ENCODE results near the gene ANTXR1. TPM values are rescaled to one million over a fixed set of nuclear protein-coding genes. Genes with fewer than 3 reads are reported as not detected.

Gene ANTXR1
- total RNA-seq, 1 donor from 2014 or later, result 69.5 TPM

Small RNAs within 50 kb of the gene (microRNA-seq; reads per million reads assigned to microRNA genes)
- gene MIR3126, result 1.4 reads per million

Other genes starting within 250 kb of the ANTXR1 start
- 0.36 TPM in 1 of 2 replicates, not detected in the other for gene BMP10, start 141.8 kb upstream of the ANTXR1 start, total RNA-seq (ENCODE audit: low replicate concordance)
- gene GKN2, start 60.3 kb upstream of the ANTXR1 start, total RNA-seq (ENCODE audit: low replicate concordance), result 0.92 TPM in 1 of 2 replicates, not detected in the other
- gene GKN1, start 38.5 kb upstream of the ANTXR1 start, total RNA-seq (ENCODE audit: low replicate concordance), result 0.36 and 1.7 TPM in 2 replicates

All from type B pancreatic cell (in vitro differentiated cells).